HG03064 (cell line): ENCODE data around the gene PRAC2.

Experiments used
- ATAC-seq: cut with Tn5 transposase; IDR thresholded peaks from one replicate; pipeline ENCODE4 v1.9.1; 2021; ENCODE audit warnings: low read depth; ENCODE audit not compliant: unreplicated experiment

The PRAC2 gene

GRCh38 chr17:48752399-48753288 is 29.7 kb downstream of the PRAC2 start:
- no peak for ATAC-seq

- no peak for ATAC-seq
Observed at GRCh38 chr17:48753794-48754499, 31.0 kb downstream of the PRAC2 start.

- ATAC-seq, result no peak
Observed at GRCh38 chr17:48754500-48755261, 31.7 kb downstream of the PRAC2 start.

GRCh38 chr17:48755356-48755755 is 32.4 kb downstream of the PRAC2 start:
- ATAC-seq, result no peak

GRCh38 chr17:48756830-48757251 is 33.9 kb downstream of the PRAC2 start:
- no peak for ATAC-seq

GRCh38 chr17:48757524-48757961 is 34.6 kb downstream of the PRAC2 start:
- ATAC-seq, result no peak

GRCh38 chr17:48759288-48759687 is 36.3 kb downstream of the PRAC2 start:
- ATAC-seq, result no peak

- ATAC-seq, result no peak
Observed at GRCh38 chr17:48760411-48760810, 37.4 kb downstream of the PRAC2 start.

GRCh38 chr17:48761114-48761513 is 38.1 kb downstream of the PRAC2 start:
- ATAC-seq, result no peak

- no peak for ATAC-seq
Observed at GRCh38 chr17:48767263-48767774, 44.3 kb downstream of the PRAC2 start.

- no peak for ATAC-seq
Observed at GRCh38 chr17:48769009-48769675, 46.2 kb downstream of the PRAC2 start.

GRCh38 chr17:48770954-48771353 is 48.0 kb downstream of the PRAC2 start:
- no peak for ATAC-seq

- ATAC-seq, result no peak
Observed at GRCh38 chr17:48773245-48773644, 50.3 kb downstream of the PRAC2 start.
